ENCODE measurements around the gene LPP. TPM values are rescaled to one million over a fixed set of nuclear protein-coding genes. Genes with fewer than 3 reads are reported as not detected.

The LPP gene
- total RNA-seq, 1 experiment from 2014 or later, result 20.4 TPM

GRCh38 chr3:188825901-188826300 lies 671.9 kb downstream of the LPP start:
- H3K79me2 ChIP-seq (ENCODE audit: low read length), result no peaks in the 10 kb centered on the region
- H3K27me3 ChIP-seq (ENCODE audit: low read length), result no peaks in the 10 kb centered on the region
- H3K4me3 ChIP-seq (ENCODE audit: low read length), result no peak overlapping the region
- POLR2A ChIA-PET (ENCODE audit: unreplicated experiment), result no interaction called here
- no peaks in the 10 kb centered on the region for H3F3A ChIP-seq (ENCODE audit: low read length, unreplicated experiment)
- TF ChIP-seq, protein P1, sequence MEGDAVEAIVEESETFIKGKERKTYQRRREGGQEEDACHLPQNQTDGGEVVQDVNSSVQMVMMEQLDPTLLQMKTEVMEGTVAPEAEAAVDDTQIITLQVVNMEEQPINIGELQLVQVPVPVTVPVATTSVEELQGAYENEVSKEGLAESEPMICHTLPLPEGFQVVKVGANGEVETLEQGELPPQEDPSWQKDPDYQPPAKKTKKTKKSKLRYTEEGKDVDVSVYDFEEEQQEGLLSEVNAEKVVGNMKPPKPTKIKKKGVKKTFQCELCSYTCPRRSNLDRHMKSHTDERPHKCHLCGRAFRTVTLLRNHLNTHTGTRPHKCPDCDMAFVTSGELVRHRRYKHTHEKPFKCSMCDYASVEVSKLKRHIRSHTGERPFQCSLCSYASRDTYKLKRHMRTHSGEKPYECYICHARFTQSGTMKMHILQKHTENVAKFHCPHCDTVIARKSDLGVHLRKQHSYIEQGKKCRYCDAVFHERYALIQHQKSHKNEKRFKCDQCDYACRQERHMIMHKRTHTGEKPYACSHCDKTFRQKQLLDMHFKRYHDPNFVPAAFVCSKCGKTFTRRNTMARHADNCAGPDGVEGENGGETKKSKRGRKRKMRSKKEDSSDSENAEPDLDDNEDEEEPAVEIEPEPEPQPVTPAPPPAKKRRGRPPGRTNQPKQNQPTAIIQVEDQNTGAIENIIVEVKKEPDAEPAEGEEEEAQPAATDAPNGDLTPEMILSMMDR (conservative IDR thresholded peaks at IDR 0.05; ENCODE audit: low read depth, low read length), result no peak
- TF ChIP-seq EZH2 (IDR thresholded peaks at IDR 0.05; ENCODE audit: low read length, unreplicated experiment) (no peak), EZH2phosphoT487 (IDR thresholded peaks at IDR 0.05; ENCODE audit: borderline replicate concordance, low read length) (no peak)
- H3K9ac ChIP-seq (ENCODE audit: low read length), result no peak overlapping the region
- H3K4me2 ChIP-seq (ENCODE audit: low read length), result no peak overlapping the region
- no peaks in the 10 kb centered on the region for H4K20me1 ChIP-seq (ENCODE audit: low read length)
- H3K4me1 ChIP-seq (ENCODE audit: insufficient read depth, low read length), result no peaks in the 10 kb centered on the region
- intact Hi-C loops (cut with micrococcal nuclease), result no loop called here
- H3K27ac ChIP-seq (ENCODE audit: low read length), result no peak overlapping the region
- no TSS peak for BruUV-seq (replicated peaks)
- CTCF ChIA-PET, result no interaction called here
- H2AFZ ChIP-seq (ENCODE audit: low read length), result no peak overlapping the region
- H3K9me2 ChIP-seq (replicated peaks; ENCODE audit: low read length), result no peaks in the 10 kb centered on the region
- no peaks in the 10 kb centered on the region for H3K9me3 ChIP-seq (ENCODE audit: low read length)
- DNase-seq (no peak), ATAC-seq (no peak)
- H3K36me3 ChIP-seq (ENCODE audit: low read depth, low read length), result no peaks in the 10 kb centered on the region

GRCh38 chr3:188826574-188826973 lies 672.6 kb downstream of the LPP start:
- ChIA-PET CTCF (no interaction called here), POLR2A (ENCODE audit: unreplicated experiment) (no interaction called here)
- no TSS peak for BruUV-seq (replicated peaks)
- no peaks in the 10 kb centered on the region for H3K27me3 ChIP-seq (ENCODE audit: low read length)
- no peak overlapping the region for H3K9ac ChIP-seq (ENCODE audit: low read length)
- DNase-seq, result no peak
- H3K79me2 ChIP-seq (ENCODE audit: low read length), result no peaks in the 10 kb centered on the region
- intact Hi-C loops (cut with micrococcal nuclease), result no loop called here
- no peak overlapping the region for H3K27ac ChIP-seq (ENCODE audit: low read length)
- ATAC-seq, result no peak
- H3K4me2 ChIP-seq (ENCODE audit: low read length), result no peak overlapping the region
- H3K36me3 ChIP-seq (ENCODE audit: low read depth, low read length), result no peaks in the 10 kb centered on the region
- no peaks in the 10 kb centered on the region for H3F3A ChIP-seq (ENCODE audit: low read length, unreplicated experiment)
- H4K20me1 ChIP-seq (ENCODE audit: low read length), result no peaks in the 10 kb centered on the region
- H3K9me2 ChIP-seq (replicated peaks; ENCODE audit: low read length), result no peaks in the 10 kb centered on the region
- no peak overlapping the region for H2AFZ ChIP-seq (ENCODE audit: low read length)
- H3K4me3 ChIP-seq (ENCODE audit: low read length), result no peak overlapping the region
- no peaks in the 10 kb centered on the region for H3K9me3 ChIP-seq (ENCODE audit: low read length)
- H3K4me1 ChIP-seq (ENCODE audit: insufficient read depth, low read length), result no peaks in the 10 kb centered on the region
- no peak for TF ChIP-seq EZH2phosphoT487 (IDR thresholded peaks at IDR 0.05; ENCODE audit: borderline replicate concordance, low read length)
- TF ChIP-seq EZH2 (IDR thresholded peaks at IDR 0.05; ENCODE audit: low read length, unreplicated experiment), result no peak
- TF ChIP-seq, protein P1 (conservative IDR thresholded peaks at IDR 0.05; ENCODE audit: low read depth, low read length), result no peak

GRCh38 chr3:188827103-188827502 lies 673.1 kb downstream of the LPP start:
- Histone ChIP-seq H3K36me3 (ENCODE audit: low read depth, low read length) (no peaks in the 10 kb centered on the region), H3K27me3 (ENCODE audit: low read length) (no peaks in the 10 kb centered on the region), H3K9me2 (replicated peaks; ENCODE audit: low read length) (no peaks in the 10 kb centered on the region), H2AFZ (ENCODE audit: low read length) (no peak overlapping the region), H4K20me1 (ENCODE audit: low read length) (no peaks in the 10 kb centered on the region), H3K4me1 (ENCODE audit: insufficient read depth, low read length) (no peaks in the 10 kb centered on the region), H3K27ac (ENCODE audit: low read length) (no peak overlapping the region), H3F3A (ENCODE audit: low read length, unreplicated experiment) (no peaks in the 10 kb centered on the region), H3K9ac (ENCODE audit: low read length) (no peak overlapping the region), H3K9me3 (ENCODE audit: low read length) (no peaks in the 10 kb centered on the region), H3K79me2 (ENCODE audit: low read length) (no peaks in the 10 kb centered on the region), H3K4me3 (ENCODE audit: low read length) (no peak overlapping the region), H3K4me2 (ENCODE audit: low read length) (no peak overlapping the region)
- DNase-seq (no peak), ATAC-seq (no peak)
- no TSS peak for BruUV-seq (replicated peaks)
- ChIA-PET POLR2A (ENCODE audit: unreplicated experiment) (no interaction called here), CTCF (no interaction called here)
- TF ChIP-seq EZH2phosphoT487 (IDR thresholded peaks at IDR 0.05; ENCODE audit: borderline replicate concordance, low read length) (no peak), EZH2 (IDR thresholded peaks at IDR 0.05; ENCODE audit: low read length, unreplicated experiment) (no peak)
- TF ChIP-seq, protein P1 (conservative IDR thresholded peaks at IDR 0.05; ENCODE audit: low read depth, low read length), result no peak
- intact Hi-C loops (cut with micrococcal nuclease), result no loop called here

Data from PC-3 (cell line).